AG04449 (cell line): Measurements from ENCODE around the gene LEKR1.

Source experiments
- CTCF ChIA-PET: fragments of 350-600 bp; formaldehyde crosslinking; extraction: SDS; loops from one replicate; lab custom pipeline; 2021; ENCODE audit warnings: antibody characterized with exemption; lab: Yijun Ruan, JAX
- POLR2A ChIA-PET: fragments of 400-600, 350-600 bp; formaldehyde crosslinking; extraction: SDS; loops from one replicate; lab custom pipeline; 2020; ENCODE audit warnings: antibody characterized with exemption, inconsistent platforms; lab: Yijun Ruan, JAX
- DNase-seq: peaks from one replicate; pipeline ENCODE4 v3.0.0-alpha.2; 2010; ENCODE audit warnings: low read depth, low spot score
- H3K4me3 ChIP-seq: 2 replicates; pipeline ENCODE4 v1.5.1; 2011; ENCODE audit warnings: low read depth, mild to moderate bottlenecking, control low read depth, low read length
- CTCF ChIP-seq: IDR thresholded peaks from one replicate; pipeline ENCODE4 v1.5.1; 2011; ENCODE audit warnings: mild to moderate bottlenecking, moderate library complexity, low read length, control low read depth, inconsistent platforms; ENCODE audit not compliant: insufficient read depth; ENCODE audit errors: missing control alignments

The LEKR1 gene

GRCh38 chr3:156838035-156838434 lies 11.9 kb downstream of the LEKR1 start:
- no peak for DNase-seq
- ChIA-PET CTCF (interaction anchor here (1.0 kb wide), 1 partner anchor 20 kb away, joined by 3 read pairs; no protein-coding TSS in a partner anchor), POLR2A (no interaction called here)
- no peak for TF ChIP-seq CTCF
- no peak overlapping the region for H3K4me3 ChIP-seq

- CTCF ChIA-PET: no interaction called here
- TF ChIP-seq CTCF: no peak
- POLR2A ChIA-PET: no interaction called here
- no peak for DNase-seq
- H3K4me3 ChIP-seq: no peak overlapping the region
These were observed 14.9 kb downstream of the LEKR1 start for GRCh38 chr3:156840826-156841689.

DNA sequence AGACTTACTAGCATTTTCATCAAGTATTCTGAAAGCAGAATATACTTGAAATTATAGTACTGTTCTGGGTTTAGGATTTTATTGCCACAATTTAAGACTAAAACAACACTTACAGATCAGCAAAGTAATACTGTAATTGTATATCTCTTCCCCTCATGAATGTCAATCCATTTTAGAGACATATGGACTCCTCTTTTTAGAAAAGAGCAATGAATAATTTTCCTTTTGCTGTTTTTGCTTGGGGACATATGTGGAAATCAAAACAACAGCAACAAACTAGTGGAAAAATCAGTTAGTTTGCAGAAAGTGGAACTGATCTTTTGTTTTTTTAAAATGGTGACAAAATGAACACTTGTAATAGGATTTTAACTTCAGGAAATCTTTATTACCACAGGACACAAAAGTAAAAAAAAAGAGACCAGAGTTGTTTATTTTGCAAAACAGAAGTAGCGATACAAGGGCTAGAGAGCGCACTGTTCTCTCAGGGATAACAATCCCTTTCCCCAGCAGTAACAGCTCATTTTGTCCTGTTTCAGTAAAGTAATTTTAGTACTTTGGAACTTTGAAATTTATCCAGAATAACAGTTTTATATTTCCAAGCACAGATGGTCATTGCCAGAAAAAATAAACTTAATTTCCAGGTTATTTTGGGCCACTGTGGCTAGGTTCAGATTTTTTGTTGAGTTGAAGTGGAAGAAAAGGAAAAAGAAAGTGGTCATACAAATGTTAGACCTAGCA lies 17.1 kb downstream of the LEKR1 start:
- CTCF ChIA-PET: no interaction called here

GRCh38 chr3:156847752-156848448 lies 21.7 kb downstream of the LEKR1 start:
- ChIA-PET CTCF (no interaction called here), POLR2A (no interaction called here)
- H3K4me3 ChIP-seq: no peak overlapping the region
- DNase-seq: no peak
- no peak for TF ChIP-seq CTCF

More for the DNA sequence above, 17.1 kb downstream of the LEKR1 start:
- TF ChIP-seq CTCF: no peak
- no peak for DNase-seq
- POLR2A ChIA-PET: no interaction called here
- no peak overlapping the region for H3K4me3 ChIP-seq

GRCh38 chr3:156859578-156859977 lies 33.4 kb downstream of the LEKR1 start:
- DNase-seq: no peak
- CTCF ChIA-PET: no interaction called here
- POLR2A ChIA-PET: no interaction called here

More at GRCh38 chr3:156859578-156859977, 33.4 kb downstream of the LEKR1 start:
- no peak for TF ChIP-seq CTCF
- H3K4me3 ChIP-seq: no peak overlapping the region
